Thoracic aorta (tissue), 2 donors: ENCODE measurements around the gene TIMM23. TPM values are rescaled to one million over a fixed set of nuclear protein-coding genes. Genes with fewer than 3 reads are reported as not detected.
A peak's percentile ranks its signal among the peaks of the same experiment; 100 is the strongest.
"Not testable (repeated sequence)": the region's sequence is repeated elsewhere in the genome, so short reads cannot be mapped to it uniquely, and the experiment has no call there.

Experiments
- ATAC-seq: fragments of 150-250 bp; one replicate; pipeline ENCODE4 v1.8.0; 2017; ENCODE audit warnings: low read depth; ENCODE audit not compliant: insufficient number of reproducible peaks, low FRiP score
- DNase-seq: peaks from one replicate; pipeline ENCODE4 v3.0.0-alpha.2; 2020; ENCODE audit warnings: low spot score
- H3K27ac ChIP-seq, 2 donors: fragments of 200-600 bp; sonication (generic); 1 replicate in 1 of 2; 2 replicates in 1 of 2; pipeline ENCODE4 v1.5.1; 2016; ENCODE audit warnings: mild to moderate bottlenecking in 2 of 2, moderate library complexity in 2 of 2
- H3K27me3 ChIP-seq: fragments of 200-600 bp; sonication (generic); replicated peaks from 2 replicates; pipeline ENCODE4 v1.6.0; 2016; ENCODE audit warnings: mild to moderate bottlenecking; ENCODE audit not compliant: insufficient read depth
- H3K36me3 ChIP-seq: fragments of 200-600 bp; sonication (generic); one replicate; pipeline ENCODE4 v1.5.1; 2016
- H3K4me1 ChIP-seq, 2 donors: fragments of 200-600 bp; sonication (generic); 1 replicate in 1 of 2; 2 replicates in 1 of 2; pipeline versions ENCODE4 v1.5.1 to v1.6.0; 2016; ENCODE audit warnings: low read depth in 2 of 2, mild to moderate bottlenecking in 1 of 2; ENCODE audit not compliant: control insufficient read depth in 1 of 2
- H3K4me3 ChIP-seq: fragments of 200-600 bp; sonication (generic); 2 replicates; pipeline ENCODE4 v1.5.1; 2016; ENCODE audit warnings: mild to moderate bottlenecking
- H3K9me3 ChIP-seq: fragments of 200-600 bp; sonication (generic); 2 replicates; pipeline ENCODE4 v1.5.1; 2016
- total RNA-seq, 2 donors: library from RNA; depleted of rRNA; stranded (reverse); fragments of >200 nt; gene quantifications; one replicate each; pipeline versions ENCODE4 v1.1.0 to v1.2.3, GENCODE V29; 2016

Gene TIMM23
- total RNA-seq, 2 donors from 2014 or later, result 37.9 to 51.5 TPM

- DNase-seq, H3K9me3 ChIP-seq, H3K4me1 ChIP-seq, H3K36me3 ChIP-seq, H3K4me3 ChIP-seq, H3K27me3 ChIP-seq, ATAC-seq, H3K27ac ChIP-seq: not testable (repeated sequence)
These were observed 9.4 kb upstream of the TIMM23 start for GRCh38 chr10:45962686-45963452.

GRCh38 chr10:45971019-45971418, 1.3 kb upstream of the TIMM23 start:
- Histone ChIP-seq H3K4me3 (peak overlapping the region; percentile 84), H3K4me1 (peaks cover 18 to 19% of the 10 kb centered on the region in 2 donors)
- H3K36me3 ChIP-seq, H3K27me3 ChIP-seq, H3K27ac ChIP-seq, H3K9me3 ChIP-seq, DNase-seq, ATAC-seq: not testable (repeated sequence)

- peak overlapping the region; percentile 84 for H3K4me3 ChIP-seq
- peaks cover 18 to 19% of the 10 kb centered on the region in 2 donors for H3K4me1 ChIP-seq
- H3K36me3 ChIP-seq, H3K9me3 ChIP-seq, H3K27me3 ChIP-seq, DNase-seq, ATAC-seq: not testable (repeated sequence)
- H3K27ac ChIP-seq, result peak overlapping the region in 1 of 2 donors; percentile 67
These were observed 565 bp upstream of the TIMM23 start for GRCh38 chr10:45971742-45972105.

GRCh38 chr10:45972813-45973169, 502 bp downstream of the TIMM23 start:
- H3K9me3 ChIP-seq, H3K36me3 ChIP-seq, ATAC-seq, DNase-seq, H3K27me3 ChIP-seq: not testable (repeated sequence)
- peaks cover 18 to 19% of the 10 kb centered on the region in 2 donors for H3K4me1 ChIP-seq
- peak overlapping the region; percentile 38 to 67 for H3K27ac ChIP-seq
- peak overlapping the region; percentile 84 for H3K4me3 ChIP-seq

GRCh38 chr10:45974041-45974440, 1.8 kb downstream of the TIMM23 start:
- not testable (repeated sequence) for H3K27me3 ChIP-seq, H3K27ac ChIP-seq, H3K9me3 ChIP-seq, DNase-seq, H3K36me3 ChIP-seq, ATAC-seq, H3K4me3 ChIP-seq
- peaks cover 18 to 19% of the 10 kb centered on the region in 2 donors for H3K4me1 ChIP-seq

- H3K4me3 ChIP-seq, H3K27ac ChIP-seq, H3K27me3 ChIP-seq, H3K36me3 ChIP-seq, ATAC-seq, DNase-seq, H3K4me1 ChIP-seq, H3K9me3 ChIP-seq: not testable (repeated sequence)
These were observed 6.3 kb downstream of the TIMM23 start for GRCh38 chr10:45978554-45978953.

- H3K4me3 ChIP-seq, H3K36me3 ChIP-seq, H3K9me3 ChIP-seq, DNase-seq, H3K4me1 ChIP-seq, H3K27ac ChIP-seq, ATAC-seq, H3K27me3 ChIP-seq: not testable (repeated sequence)
These were observed 9.1 kb downstream of the TIMM23 start for GRCh38 chr10:45981367-45981766.

- H3K27me3 ChIP-seq, H3K4me1 ChIP-seq, ATAC-seq, H3K9me3 ChIP-seq, H3K4me3 ChIP-seq, H3K36me3 ChIP-seq, DNase-seq, H3K27ac ChIP-seq: not testable (repeated sequence)
These were observed 11.4 kb downstream of the TIMM23 start for GRCh38 chr10:45983538-45984186.

GRCh38 chr10:45984473-45984872, 12.2 kb downstream of the TIMM23 start:
- H3K9me3 ChIP-seq, H3K27me3 ChIP-seq, ATAC-seq, H3K36me3 ChIP-seq, H3K4me3 ChIP-seq, DNase-seq, H3K4me1 ChIP-seq, H3K27ac ChIP-seq: not testable (repeated sequence)

- not testable (repeated sequence) for H3K9me3 ChIP-seq, H3K4me1 ChIP-seq, ATAC-seq, H3K36me3 ChIP-seq, H3K4me3 ChIP-seq, H3K27ac ChIP-seq, H3K27me3 ChIP-seq, DNase-seq
These were observed 13.3 kb downstream of the TIMM23 start for GRCh38 chr10:45985590-45985989.
